DMS 273 (cell line): ENCODE measurements around the gene ZNF687.

Experiments used
- DNase-seq: peaks from one replicate; lab custom pipeline; 2025; ENCODE audit not compliant: unreplicated experiment; lab: John Stamatoyannopoulos, UW

ZNF687 gene

GRCh38 chr1:151281225-151281968 lies 702 bp upstream of the ZNF687 start:
- DNase-seq, result peak; percentile 100

- DNase-seq, result peak; percentile 100
Observed at GRCh38 chr1:151282883-151283725, 1.0 kb downstream of the ZNF687 start.

- DNase-seq, result peak; percentile 94
Observed at GRCh38 chr1:151284013-151284577, 2.0 kb downstream of the ZNF687 start.

DNA sequence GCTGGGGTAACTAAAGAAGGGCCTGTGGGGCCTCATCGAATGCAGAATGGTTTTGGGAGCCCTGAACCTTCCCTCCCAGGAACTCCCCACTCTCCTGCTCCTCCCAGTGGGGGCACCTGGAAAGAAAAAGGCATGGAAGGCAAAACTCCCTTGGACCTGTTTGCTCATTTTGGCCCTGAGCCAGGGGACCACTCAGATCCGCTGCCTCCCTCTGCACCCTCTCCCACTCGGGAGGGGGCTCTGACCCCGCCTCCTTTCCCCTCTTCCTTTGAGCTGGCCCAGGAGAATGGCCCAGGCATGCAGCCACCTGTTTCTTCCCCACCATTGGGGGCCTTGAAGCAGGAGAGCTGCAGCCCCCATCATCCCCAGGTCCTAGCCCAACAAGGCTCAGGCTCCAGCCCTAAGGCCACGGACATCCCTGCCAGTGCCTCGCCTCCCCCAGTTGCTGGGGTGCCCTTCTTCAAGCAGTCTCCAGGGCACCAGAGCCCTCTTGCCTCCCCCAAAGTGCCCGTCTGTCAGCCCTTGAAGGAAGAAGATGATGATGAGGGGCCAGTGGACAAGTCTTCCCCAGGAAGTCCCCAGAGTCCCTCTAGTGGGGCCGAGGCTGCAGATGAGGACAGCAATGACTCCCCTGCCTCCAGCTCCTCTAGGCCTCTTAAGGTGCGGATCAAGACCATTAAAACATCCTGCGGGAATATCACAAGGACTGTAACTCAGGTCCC lies 4.7 kb downstream of the ZNF687 start:
- DNase-seq, result peak; percentile 92

DNA sequence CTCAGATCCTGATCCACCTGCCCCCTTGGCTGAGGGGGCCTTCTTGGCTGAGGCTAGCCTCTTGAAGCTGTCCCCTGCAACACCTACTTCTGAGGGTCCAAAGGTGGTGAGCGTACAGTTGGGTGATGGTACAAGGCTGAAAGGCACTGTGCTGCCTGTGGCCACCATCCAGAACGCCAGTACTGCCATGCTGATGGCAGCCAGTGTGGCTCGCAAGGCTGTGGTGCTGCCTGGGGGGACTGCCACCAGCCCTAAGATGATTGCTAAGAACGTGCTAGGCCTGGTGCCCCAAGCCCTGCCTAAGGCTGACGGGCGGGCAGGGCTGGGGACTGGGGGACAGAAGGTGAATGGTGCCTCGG lies 5.2 kb downstream of the ZNF687 start:
- DNase-seq, result no peak

DNA sequence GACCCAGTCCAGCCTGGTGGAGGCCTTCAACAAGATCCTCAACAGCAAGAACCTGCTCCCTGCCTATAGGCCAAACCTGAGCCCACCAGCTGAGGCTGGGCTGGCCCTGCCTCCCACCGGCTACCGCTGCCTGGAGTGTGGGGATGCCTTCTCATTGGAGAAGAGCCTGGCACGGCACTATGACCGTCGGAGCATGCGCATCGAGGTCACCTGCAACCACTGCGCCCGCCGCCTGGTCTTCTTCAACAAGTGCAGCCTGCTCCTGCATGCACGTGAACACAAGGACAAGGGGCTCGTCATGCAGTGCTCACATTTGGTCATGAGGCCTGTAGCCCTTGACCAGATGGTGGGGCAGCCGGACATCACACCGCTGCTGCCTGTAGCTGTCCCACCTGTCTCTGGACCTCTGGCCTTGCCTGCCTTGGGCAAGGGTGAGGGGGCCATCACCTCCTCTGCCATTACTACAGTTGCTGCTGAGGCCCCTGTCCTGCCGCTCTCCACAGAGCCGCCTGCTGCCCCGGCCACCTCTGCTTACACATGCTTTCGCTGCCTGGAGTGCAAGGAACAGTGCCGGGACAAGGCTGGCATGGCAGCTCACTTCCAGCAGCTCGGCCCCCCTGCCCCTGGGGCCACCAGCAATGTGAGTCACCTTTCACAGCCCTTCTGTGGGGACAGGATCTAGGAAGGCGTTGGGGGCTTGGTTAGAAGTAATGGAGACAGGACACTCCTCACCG lies 5.8 kb downstream of the ZNF687 start:
- no peak for DNase-seq

- no peak for DNase-seq
Observed at GRCh38 chr1:151288502-151288901, 6.4 kb downstream of the ZNF687 start.

DNA sequence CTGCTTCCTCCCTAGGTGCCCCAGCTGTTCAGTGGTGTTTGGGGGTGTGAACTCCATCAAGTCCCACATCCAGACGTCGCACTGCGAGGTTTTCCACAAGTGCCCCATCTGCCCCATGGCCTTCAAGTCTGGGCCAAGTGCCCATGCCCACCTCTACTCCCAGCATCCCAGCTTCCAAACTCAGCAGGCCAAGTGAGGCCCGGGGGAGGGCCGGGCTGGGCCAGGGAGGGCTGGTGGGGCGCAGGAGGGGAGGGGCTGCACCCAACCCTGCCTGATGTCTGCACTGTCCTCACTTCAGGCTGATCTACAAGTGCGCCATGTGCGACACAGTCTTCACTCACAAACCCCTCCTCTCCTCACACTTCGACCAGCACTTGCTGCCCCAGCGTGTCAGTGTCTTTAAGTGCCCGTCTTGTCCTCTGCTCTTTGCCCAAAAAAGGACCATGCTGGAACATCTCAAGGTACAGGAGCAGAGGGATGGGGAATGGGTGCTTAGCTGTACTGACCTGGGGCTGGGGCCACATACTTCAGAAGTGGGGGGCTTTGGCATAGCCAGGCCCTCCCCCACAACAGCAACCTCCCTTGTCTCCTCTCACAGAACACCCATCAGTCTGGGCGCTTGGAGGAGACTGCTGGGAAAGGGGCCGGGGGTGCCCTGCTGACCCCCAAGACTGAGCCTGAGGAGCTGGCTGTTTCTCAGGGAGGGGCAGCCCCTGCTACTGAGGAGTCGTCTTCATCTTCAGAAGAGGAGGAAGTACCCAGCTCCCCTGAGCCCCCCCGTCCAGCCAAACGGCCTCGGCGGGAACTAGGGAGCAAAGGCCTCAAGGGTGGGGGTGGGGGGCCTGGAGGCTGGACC lies 7.2 kb downstream of the ZNF687 start:
- DNase-seq, result no peak

DNA sequence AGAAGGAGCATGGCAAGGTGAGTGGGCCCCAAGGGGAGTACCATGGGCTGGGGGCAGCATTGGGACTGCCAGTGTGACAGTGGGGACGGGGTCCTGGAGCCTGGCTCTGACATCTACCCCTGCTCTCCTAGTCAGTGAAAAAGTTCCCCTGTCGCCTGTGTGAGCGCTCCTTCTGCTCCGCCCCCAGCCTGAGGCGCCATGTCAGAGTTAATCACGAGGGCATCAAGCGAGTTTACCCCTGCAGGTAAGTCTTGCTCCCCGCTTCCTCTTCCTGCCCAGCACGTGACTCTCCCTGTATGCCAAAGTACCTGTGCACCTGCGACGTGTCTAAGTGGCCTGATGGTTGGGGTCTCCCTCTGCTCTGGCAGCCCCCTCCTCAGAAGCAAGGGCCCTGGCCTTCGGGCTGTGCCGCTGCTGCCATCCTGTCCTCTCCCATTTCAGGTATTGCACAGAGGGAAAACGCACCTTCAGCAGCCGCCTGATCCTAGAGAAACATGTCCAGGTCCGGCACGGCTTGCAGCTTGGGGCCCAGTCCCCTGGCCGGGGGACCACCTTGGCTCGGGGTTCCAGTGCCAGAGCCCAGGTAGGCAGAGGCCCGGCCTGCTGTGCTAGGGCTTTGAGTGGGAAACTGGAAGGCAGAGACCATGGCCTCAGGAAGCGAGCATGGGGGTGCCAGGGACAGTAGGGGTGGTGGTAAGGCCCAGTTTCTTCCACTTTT lies 8.1 kb downstream of the ZNF687 start:
- no peak for DNase-seq

DNA sequence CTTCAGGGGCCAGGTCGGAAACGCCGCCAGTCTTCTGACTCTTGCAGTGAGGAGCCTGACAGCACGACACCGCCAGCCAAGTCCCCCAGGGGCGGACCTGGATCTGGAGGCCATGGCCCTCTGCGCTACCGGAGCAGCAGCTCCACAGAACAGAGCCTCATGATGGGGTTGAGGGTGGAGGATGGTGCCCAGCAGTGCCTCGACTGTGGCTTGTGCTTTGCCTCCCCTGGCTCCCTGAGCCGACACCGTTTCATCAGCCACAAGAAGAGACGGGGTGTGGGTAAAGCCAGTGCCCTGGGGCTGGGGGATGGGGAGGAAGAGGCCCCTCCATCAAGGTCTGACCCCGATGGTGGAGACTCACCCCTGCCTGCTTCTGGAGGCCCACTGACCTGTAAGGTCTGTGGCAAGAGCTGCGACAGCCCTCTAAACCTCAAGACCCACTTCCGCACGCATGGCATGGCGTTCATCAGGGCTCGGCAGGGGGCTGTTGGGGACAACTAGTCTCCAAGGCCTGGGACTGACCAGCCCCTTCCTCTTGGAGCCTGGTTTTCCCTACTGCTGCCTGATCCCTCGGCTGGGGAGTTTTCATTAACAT lies 8.7 kb downstream of the ZNF687 start:
- DNase-seq, result no peak

GRCh38 chr1:151292207-151293030 lies 10.3 kb downstream of the ZNF687 start:
- DNase-seq, result peak; percentile 100

DNA sequence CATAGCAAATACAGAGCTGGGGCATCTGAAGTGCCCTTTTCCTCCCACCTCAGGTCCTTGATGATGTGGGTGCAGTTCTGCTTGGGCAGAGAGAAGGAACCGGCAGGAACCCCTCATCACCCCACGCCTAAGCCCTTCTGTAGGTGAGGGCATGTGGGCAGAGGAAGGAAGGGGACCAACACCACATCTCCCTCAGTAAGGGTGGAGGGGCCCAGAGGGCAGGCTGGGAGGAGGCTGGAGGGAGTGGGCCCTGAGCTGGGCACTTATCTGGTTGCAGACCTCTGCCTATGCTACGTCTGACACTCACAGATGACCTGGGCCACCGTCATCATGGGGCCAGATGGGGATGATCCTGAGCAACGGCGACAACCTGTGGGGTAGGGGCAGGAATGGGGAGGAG lies 11.0 kb downstream of the ZNF687 start:
- no peak for DNase-seq

DNA sequence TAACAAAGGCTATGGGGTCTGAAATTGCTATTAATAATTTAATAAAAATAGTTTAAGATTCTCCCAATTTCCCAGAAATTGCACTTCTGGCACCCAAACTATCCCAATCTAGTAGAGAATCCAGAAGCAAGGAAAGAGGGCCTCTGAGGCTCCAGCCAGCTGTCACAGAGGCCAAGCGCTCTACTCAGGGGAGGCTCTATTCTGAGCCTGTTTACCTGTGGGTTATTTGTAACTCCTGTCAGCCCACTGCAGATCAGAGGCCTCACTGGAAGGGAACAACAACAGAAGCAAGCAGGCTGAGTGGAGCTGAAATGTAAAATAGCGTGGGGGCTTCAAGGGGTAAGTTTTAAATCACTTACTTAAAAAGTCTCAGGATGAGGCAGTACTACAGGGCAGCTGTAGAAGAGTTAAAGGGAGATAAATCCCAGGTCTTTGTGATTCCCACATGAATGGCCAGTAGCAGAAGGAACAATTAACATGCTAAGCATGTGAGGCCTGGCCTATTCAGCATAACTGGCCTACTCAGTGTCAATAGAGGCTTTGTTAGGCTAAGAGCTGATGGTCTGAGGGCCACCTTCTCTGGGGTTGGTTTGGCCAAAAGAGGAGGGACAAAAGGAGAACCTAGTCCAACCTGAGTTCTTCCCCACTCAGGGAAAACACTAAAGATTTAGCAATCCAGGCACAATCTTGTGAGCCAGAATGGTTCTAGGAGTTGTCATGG lies 12.8 kb downstream of the ZNF687 start:
- DNase-seq, result no peak

DNA sequence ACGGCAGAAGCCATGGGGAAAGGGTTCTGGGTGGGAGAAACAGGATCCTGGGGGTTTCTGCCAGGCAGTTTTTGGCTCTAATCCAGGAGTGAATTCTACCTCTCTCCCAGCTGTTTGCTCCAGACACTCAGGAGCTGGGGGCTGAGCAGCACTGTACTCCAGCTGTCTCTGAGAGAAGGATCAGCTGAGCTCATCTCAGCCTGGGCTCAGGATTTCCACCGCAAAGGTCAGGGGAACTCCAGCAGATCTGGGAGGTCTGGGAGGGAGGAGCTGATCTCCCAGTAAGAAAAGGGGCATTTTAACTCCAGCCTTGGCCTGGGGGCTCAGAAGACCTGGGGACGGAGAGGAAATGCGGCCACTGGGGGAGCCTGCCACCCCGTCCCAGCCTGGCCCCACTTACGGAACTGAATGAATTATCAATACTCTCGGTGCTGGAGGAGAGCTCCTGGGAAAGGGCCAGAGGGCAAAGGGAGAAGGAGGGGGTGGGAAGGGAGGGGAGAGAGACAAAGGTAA lies 27.8 kb downstream of the ZNF687 start:
- peak; percentile 99 for DNase-seq

DNA sequence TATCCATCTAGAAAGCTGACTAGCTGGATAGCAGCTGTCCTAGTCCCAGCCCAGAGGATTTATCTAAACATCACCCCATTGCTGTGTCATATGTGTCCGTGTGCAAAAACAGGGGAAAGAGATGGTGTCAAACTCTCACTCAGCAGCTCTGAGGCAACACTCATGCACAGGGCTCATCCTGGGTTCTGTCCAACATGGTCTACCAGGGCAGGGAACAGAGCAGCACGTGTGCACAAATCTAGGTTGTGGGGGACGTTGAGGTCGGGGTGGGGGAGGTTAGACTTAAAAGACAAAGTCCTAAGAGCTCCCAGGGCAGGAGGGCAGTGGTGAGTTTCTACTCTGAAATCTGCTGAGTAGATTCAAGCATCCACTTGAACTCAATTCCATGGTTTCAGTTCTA lies 28.9 kb downstream of the ZNF687 start:
- no peak for DNase-seq

DNA sequence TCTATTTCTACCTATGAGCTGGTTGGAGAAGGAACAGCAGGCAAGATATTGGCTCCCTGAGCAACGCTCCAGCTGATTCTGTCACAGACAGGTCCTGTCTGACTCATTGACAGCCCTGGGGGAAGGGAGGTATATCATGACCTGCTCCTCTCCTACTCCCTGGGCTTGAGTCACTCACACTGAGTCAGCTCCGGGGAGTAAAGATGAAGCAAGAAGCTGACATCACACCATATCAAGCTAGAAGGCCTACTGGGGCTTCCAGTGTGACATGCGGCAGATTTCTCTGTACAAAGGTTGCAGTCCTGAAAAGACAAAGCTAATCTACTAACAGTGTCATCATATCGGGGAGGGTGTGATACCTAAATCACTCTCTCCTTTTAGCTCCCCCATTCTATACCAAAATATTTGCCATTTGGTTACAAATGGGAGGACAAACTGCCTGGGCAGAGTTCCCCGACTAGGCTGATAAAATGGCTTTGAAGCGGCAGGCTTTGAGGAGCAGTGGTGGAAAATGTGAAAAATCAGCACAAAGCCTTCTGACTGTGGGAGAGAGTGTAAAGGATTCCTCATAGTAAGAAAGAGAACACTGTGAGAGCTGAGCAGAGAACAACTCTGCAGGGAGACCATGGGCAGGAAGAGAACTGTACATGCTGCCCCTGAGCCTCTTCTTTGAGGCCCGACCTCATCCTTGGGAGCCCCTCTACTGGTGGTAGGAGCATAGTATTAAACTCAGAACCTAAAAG lies 29.7 kb downstream of the ZNF687 start:
- peak; percentile 96 for DNase-seq
